CD14-positive monocyte (primary cell): ENCODE measurements around the gene INAFM1. TPM values are rescaled to one million over a fixed set of nuclear protein-coding genes. Genes with fewer than 3 reads are reported as not detected.
A peak's percentile ranks its signal among the peaks of the same experiment; 100 is the strongest.

Source experiments
- DNase-seq, 3 donors: peaks; one replicate each; pipeline ENCODE4 v3.0.0-alpha.2; 2011 to 2022
- H2AFZ ChIP-seq: 2 replicates; pipeline ENCODE4 v1.6.0; 2012; ENCODE audit warnings: mild to moderate bottlenecking, low read depth, low read length, inconsistent platforms; ENCODE audit not compliant: insufficient read depth, poor library complexity, severe bottlenecking
- H3K27ac ChIP-seq, 2 donors: 1 replicate in 1 of 2; 2 replicates in 1 of 2; pipeline ENCODE4 v1.5.1; 2012 to 2013; ENCODE audit warnings: low read length in 2 of 2, control low read depth in 1 of 2, inconsistent platforms in 1 of 2, low read depth in 1 of 2, mild to moderate bottlenecking in 1 of 2
- H3K27me3 ChIP-seq, 2 donors: one replicate each; pipeline versions ENCODE4 v1.6.0 to v1.6.1; 2011 to 2013; ENCODE audit warnings: low read length in 2 of 2; ENCODE audit not compliant: control insufficient read depth in 2 of 2, insufficient read depth in 2 of 2
- H3K36me3 ChIP-seq, 2 donors: replicated peaks in 1 of 2; 1 replicate in 1 of 2; 2 replicates in 1 of 2; pipeline versions ENCODE4 v1.5.1 to v1.6.1; 2012 to 2013; ENCODE audit warnings: low read length in 2 of 2, control low read depth in 1 of 2, inconsistent platforms in 1 of 2, mild to moderate bottlenecking in 1 of 2; ENCODE audit not compliant: insufficient read depth in 2 of 2, control insufficient read depth in 1 of 2
- H3K4me1 ChIP-seq, 2 donors: 1 replicate in 1 of 2; 2 replicates in 1 of 2; pipeline versions ENCODE4 v1.5.1 to v1.6.1; 2012 to 2013; ENCODE audit warnings: low read length in 2 of 2, control low read depth in 1 of 2, inconsistent platforms in 1 of 2, mild to moderate bottlenecking in 1 of 2, moderate library complexity in 1 of 2; ENCODE audit not compliant: insufficient read depth in 2 of 2, control insufficient read depth in 1 of 2
- H3K4me2 ChIP-seq: replicated peaks from 2 replicates; pipeline ENCODE3; 2012; ENCODE audit warnings: low read length, moderate library complexity, mild to moderate bottlenecking; ENCODE audit not compliant: poor library complexity, severe bottlenecking; ENCODE audit errors: extremely low read depth
- H3K4me3 ChIP-seq, 3 experiments: fragments of 200-600 bp in 1 of 3; sonication (generic) in 1 of 3; replicated peaks in 1 of 3; 1 replicate in 2 of 3; 2 replicates in 1 of 3; pipeline ENCODE4 v1.5.1; 2011 to 2013; ENCODE audit warnings: low read length in 3 of 3, mild to moderate bottlenecking in 3 of 3, control low read depth in 2 of 3, low read depth in 2 of 3, inconsistent platforms in 1 of 3, moderate library complexity in 1 of 3
- H3K79me2 ChIP-seq: 2 replicates; pipeline ENCODE4 v1.6.0; 2012; ENCODE audit warnings: mild to moderate bottlenecking, control low read depth, inconsistent platforms, low read length, moderate library complexity; ENCODE audit not compliant: insufficient read depth
- H3K9ac ChIP-seq: 2 replicates; pipeline ENCODE4 v1.6.0; 2017; ENCODE audit warnings: low read length, mild to moderate bottlenecking; ENCODE audit not compliant: insufficient read depth, poor library complexity, severe bottlenecking
- H3K9me3 ChIP-seq, 2 donors: replicated peaks in 1 of 2; 1 replicate in 1 of 2; 2 replicates in 1 of 2; pipeline versions ENCODE4 v1.5.1 to v1.6.1; 2012 to 2013; ENCODE audit warnings: low read length in 2 of 2, control low read depth in 1 of 2; ENCODE audit not compliant: control insufficient read depth in 1 of 2, insufficient read depth in 1 of 2
- H4K20me1 ChIP-seq: 2 replicates; pipeline ENCODE4 v1.6.0; 2012; ENCODE audit warnings: mild to moderate bottlenecking, low read length, control low read depth, moderate library complexity; ENCODE audit not compliant: insufficient read depth
- H3K27ac Mint-ChIP-seq, 7 donors: one replicate each; pipeline ENCODE4 v1.8.0; 2020; ENCODE audit warnings: mild to moderate bottlenecking in 7 of 7, mixed read lengths in 7 of 7, moderate library complexity in 6 of 7, inconsistent platforms in 2 of 7
- H3K27me3 Mint-ChIP-seq, 3 donors: one replicate each; pipeline ENCODE4 v1.8.0; 2021 to 2022; ENCODE audit warnings: low read depth in 3 of 3, mild to moderate bottlenecking in 3 of 3, mixed read lengths in 3 of 3, moderate library complexity in 3 of 3, inconsistent platforms in 1 of 3
- H3K36me3 Mint-ChIP-seq, 2 donors: one replicate each; pipeline ENCODE4 v1.8.0; 2020; ENCODE audit warnings: mixed read lengths in 2 of 2, inconsistent platforms in 1 of 2, mild to moderate bottlenecking in 1 of 2
- H3K4me1 Mint-ChIP-seq: one replicate; pipeline ENCODE4 v1.8.0; 2020; ENCODE audit warnings: mild to moderate bottlenecking, mixed read lengths
- H3K4me3 Mint-ChIP-seq, 2 donors: one replicate each; pipeline ENCODE4 v1.8.0; 2020; ENCODE audit warnings: mild to moderate bottlenecking in 2 of 2, mixed read lengths in 2 of 2, moderate library complexity in 1 of 2
- H3K9me3 Mint-ChIP-seq, 7 donors: one replicate each; pipeline ENCODE4 v1.8.0; 2020 to 2022; ENCODE audit warnings: mixed read lengths in 7 of 7, mild to moderate bottlenecking in 6 of 7, moderate library complexity in 6 of 7, inconsistent platforms in 2 of 7
- CTCF ChIP-seq: fragments of 200-600 bp; IDR thresholded peaks from one replicate; pipeline ENCODE4 v1.8.0; 2022; ENCODE audit warnings: antibody characterized with exemption, mild to moderate bottlenecking
- WGBS: methylation state at CpG from one replicate; pipeline ENCODE4 v1.1.5; 2013; ENCODE audit warnings: missing lambda C conversion rate; ENCODE audit not compliant: insufficient coverage; 5-methylcytosine and 5-hydroxymethylcytosine counted together
- intact Hi-C, 2 donors: fragments of 100-400 bp; cut with micrococcal nuclease; formaldehyde crosslinking; loops; one replicate each; pipeline versions ENCODE4 v1.15.0 to v1.15.1; 2023
- polyA plus RNA-seq, 3 donors: library from polyadenylated mRNA; depleted of rRNA in 1 of 3; unstranded in 2 of 3; stranded (reverse) in 1 of 3; fragments of 300-500 nt in 2 of 3; fragments of >200 nt in 1 of 3; fragmentation: Illumina TruSeq in 2 of 3; gene quantifications; 1 replicate in 2 of 3; 2 replicates in 1 of 3; pipeline ENCODE4 v1.2.3, GENCODE V29; 2012 to 2021

INAFM1 gene
- polyA plus RNA-seq, 3 donors = 6.2 to 7.3 (median 6.5) TPM

DNA sequence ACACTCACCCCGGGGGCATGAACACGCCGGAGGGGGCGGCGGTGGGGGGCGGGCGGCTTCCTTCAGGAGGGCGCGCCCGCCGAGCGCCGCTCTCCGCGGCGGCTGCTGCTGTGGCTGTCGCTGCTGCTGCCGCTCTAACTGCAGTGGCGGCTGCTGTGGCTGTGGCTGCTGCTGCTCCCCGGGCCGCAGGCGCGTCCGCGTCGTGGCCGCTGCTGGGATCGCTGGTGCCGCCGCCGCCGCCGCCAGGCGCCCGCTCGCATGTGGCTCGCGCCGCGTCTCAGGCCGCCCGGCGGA, 43.8 kb upstream of the INAFM1 start, which contains the start of gene BBC3:
TSS of gene BBC3 (minus strand) at position 279 of the 294 bp plus-strand sequence. CDS start 2,768 bp downstream, outside the sequence.
- H3K36me3 Mint-ChIP-seq = no peaks in the 10 kb centered on the region
- Histone ChIP-seq H3K9ac (peak within 1 kb of the TSS; percentile 89), H3K4me3 (peak within 1 kb of the TSS; percentile 69 to 99 (median 83)), H3K36me3 (no peaks in the 10 kb centered on the region), H3K9me3 (no peaks in the 10 kb centered on the region), H3K4me1 (peaks cover 47 to 57% of the 10 kb centered on the region in 2 donors), H3K4me2 (peak within 1 kb of the TSS; percentile 82), H4K20me1 (peaks cover 19% of the 10 kb centered on the region), H3K27ac (peak within 1 kb of the TSS; percentile 20 to 96), H3K79me2 (peaks cover 14% of the 10 kb centered on the region), H2AFZ (peak within 1 kb of the TSS; percentile 78), H3K27me3 (peaks cover 0 to 15% of the 10 kb centered on the region in 2 donors)
- no peak for TF ChIP-seq CTCF
- H3K4me1 Mint-ChIP-seq = peaks cover 24% of the 10 kb centered on the region
- H3K27me3 Mint-ChIP-seq = peaks cover 25 to 40% (median 31%) of the 10 kb centered on the region in 3 donors
- peaks cover 0 to 5% (median 2%) of the 10 kb centered on the region in 7 donors for H3K9me3 Mint-ChIP-seq
- peak within 1 kb of the TSS; percentile 81 to 92 for H3K4me3 Mint-ChIP-seq
- intact Hi-C loops = loop anchor here (1.0 to 2.0 kb wide), 2 partner anchors 13 to 20 kb away; no protein-coding TSS in a partner anchor
- no peak for DNase-seq
- under 1% methylated on average over 42 of the region's 43 CpGs for WGBS
- H3K27ac Mint-ChIP-seq = peak within 1 kb of the TSS; percentile 50 to 92 (median 85)

GRCh38 chr19:47231215-47232054, 43.2 kb upstream of the INAFM1 start:
- Histone ChIP-seq H4K20me1 (peaks cover 19% of the 10 kb centered on the region), H3K27me3 (peaks cover 0 to 21% of the 10 kb centered on the region in 2 donors), H3K79me2 (peaks cover 14% of the 10 kb centered on the region), H3K27ac (peak overlapping the region; percentile 20 to 78), H3K9ac (peak overlapping the region; percentile 64), H3K4me1 (peaks cover 47 to 53% of the 10 kb centered on the region in 2 donors), H3K4me2 (peak overlapping the region; percentile 82), H2AFZ (peak overlapping the region; percentile 78), H3K36me3 (no peaks in the 10 kb centered on the region), H3K4me3 (peak overlapping the region; percentile 47 to 99 (median 50)), H3K9me3 (no peaks in the 10 kb centered on the region)
- Mint-ChIP-seq H3K9me3 (peaks cover 0 to 5% (median 2%) of the 10 kb centered on the region in 7 donors), H3K36me3 (no peaks in the 10 kb centered on the region), H3K27me3 (peaks cover 29 to 46% (median 36%) of the 10 kb centered on the region in 3 donors), H3K4me3 (peak overlapping the region; percentile 81 to 92), H3K4me1 (peaks cover 24% of the 10 kb centered on the region), H3K27ac (peak overlapping the region; percentile 50 to 92 (median 85))
- intact Hi-C loops = loop anchor here in 1 of 2 donors (2.0 kb wide), 1 partner anchor 21 kb away; no protein-coding TSS in a partner anchor
- DNase-seq = peak; percentile 76 to 91 (median 87)
- 8% methylated on average over 30 of the region's 51 CpGs for WGBS
- TF ChIP-seq CTCF = no peak
